ENCODE data around the gene MFRP. TPM values are rescaled to one million over a fixed set of nuclear protein-coding genes. Genes with fewer than 3 reads are reported as not detected.
"Not testable (repeated sequence)": the region's sequence is repeated elsewhere in the genome, so short reads cannot be mapped to it uniquely, and the experiment has no call there.

Gene MFRP
- polyA plus RNA-seq (ENCODE audit: insufficient read length in 3 of 3): not detected

- DNase-seq (ENCODE audit: low read depth in 3 of 3, low spot score in 2 of 3): no peak
Observed at GRCh38 chr11:119346605-119347004, at the start of gene MFRP. Gene MFRP (minus strand): TSS chr11:119346705. CDS start chr11:119346513, 192 bp downstream.

GRCh38 chr11:119391275-119391674, 44.8 kb upstream of the MFRP start:
- no peak for DNase-seq (ENCODE audit: low read depth in 3 of 3, low spot score in 2 of 3)

- no peak for DNase-seq (ENCODE audit: low read depth in 3 of 3, low spot score in 2 of 3)
Observed at GRCh38 chr11:119389611-119390254, 43.2 kb upstream of the MFRP start.

GRCh38 chr11:119388103-119388502, 41.6 kb upstream of the MFRP start:
- no peak for DNase-seq (ENCODE audit: low read depth in 3 of 3, low spot score in 2 of 3)

- DNase-seq (ENCODE audit: low read depth in 3 of 3, low spot score in 2 of 3): no peak
Observed at GRCh38 chr11:119384332-119384731, 37.8 kb upstream of the MFRP start.

GRCh38 chr11:119382513-119382912, 36.0 kb upstream of the MFRP start:
- not testable (repeated sequence) for DNase-seq (ENCODE audit: low read depth in 3 of 3, low spot score in 2 of 3)

- DNase-seq (ENCODE audit: low read depth in 3 of 3, low spot score in 2 of 3): no peak
Observed at GRCh38 chr11:119382101-119382500, 35.6 kb upstream of the MFRP start.

GRCh38 chr11:119381181-119381988, 34.9 kb upstream of the MFRP start, which contains the start of gene USP2:
Gene USP2 (minus strand): TSS chr11:119381690. CDS start chr11:119373480, 8,210 bp downstream.
- peak; percentile 87 to 93 (median 93) for DNase-seq (ENCODE audit: low read depth in 3 of 3, low spot score in 2 of 3)

GRCh38 chr11:119380827-119381180, 34.3 kb upstream of the MFRP start:
- DNase-seq (ENCODE audit: low read depth in 3 of 3, low spot score in 2 of 3): no peak

GRCh38 chr11:119380160-119380826, 33.8 kb upstream of the MFRP start:
- DNase-seq (ENCODE audit: low read depth in 3 of 3, low spot score in 2 of 3): no peak

- no peak for DNase-seq (ENCODE audit: low read depth in 3 of 3, low spot score in 2 of 3)
Observed at GRCh38 chr11:119378851-119379465, 32.5 kb upstream of the MFRP start.

GRCh38 chr11:119377961-119378667, 31.6 kb upstream of the MFRP start:
- no peak for DNase-seq (ENCODE audit: low read depth in 3 of 3, low spot score in 2 of 3)

GRCh38 chr11:119377112-119377901, 30.8 kb upstream of the MFRP start:
- no peak for DNase-seq (ENCODE audit: low read depth in 3 of 3, low spot score in 2 of 3)

- no peak for DNase-seq (ENCODE audit: low read depth in 3 of 3, low spot score in 2 of 3)
Observed at GRCh38 chr11:119376197-119376847, 29.8 kb upstream of the MFRP start.

- DNase-seq (ENCODE audit: low read depth in 3 of 3, low spot score in 2 of 3): no peak
Observed at GRCh38 chr11:119375337-119376196, 29.1 kb upstream of the MFRP start.

- no peak for DNase-seq (ENCODE audit: low read depth in 3 of 3, low spot score in 2 of 3)
Observed at GRCh38 chr11:119374632-119375336, 28.3 kb upstream of the MFRP start.

GRCh38 chr11:119373921-119374631, 27.6 kb upstream of the MFRP start:
- DNase-seq (ENCODE audit: low read depth in 3 of 3, low spot score in 2 of 3): peak in 1 of 3 donors; percentile 69

Data from right renal cortex interstitium (tissue), 3 donors.